ENCODE data around the gene SMAD1. TPM values are rescaled to one million over a fixed set of nuclear protein-coding genes. Genes with fewer than 3 reads are reported as not detected.

SMAD1 gene
- total RNA-seq, 1 donor from 2014 or later: 40.8 TPM

DNA sequence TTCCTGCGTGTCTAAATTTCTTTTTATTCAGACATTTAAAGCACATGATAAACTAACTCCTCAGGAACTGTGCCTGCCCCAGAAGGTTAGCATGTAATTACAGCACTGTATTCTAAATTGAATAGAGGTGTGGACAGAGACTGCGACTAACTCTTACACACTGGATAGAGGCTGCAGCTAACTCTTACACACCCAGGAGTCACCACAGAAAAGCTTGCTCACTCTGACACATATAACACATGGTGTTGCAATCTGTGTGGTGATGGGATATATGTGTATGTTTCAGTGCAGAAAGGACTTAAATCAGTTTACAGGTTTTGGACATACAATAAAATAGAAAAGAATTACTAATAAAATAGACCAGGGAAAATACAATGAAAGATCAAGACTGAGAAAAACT, 41.5 kb downstream of the SMAD1 start:
- Histone ChIP-seq H3K27me3 (ENCODE audit: control insufficient read depth, insufficient read depth, low read length) (no peaks in the 10 kb centered on the region), H3K4me3 (ENCODE audit: low read depth, low read length) (no peak overlapping the region), H3K36me3 (ENCODE audit: control insufficient read depth, insufficient read depth, low read length) (no peaks in the 10 kb centered on the region)
- TF ChIP-seq, protein P1, sequence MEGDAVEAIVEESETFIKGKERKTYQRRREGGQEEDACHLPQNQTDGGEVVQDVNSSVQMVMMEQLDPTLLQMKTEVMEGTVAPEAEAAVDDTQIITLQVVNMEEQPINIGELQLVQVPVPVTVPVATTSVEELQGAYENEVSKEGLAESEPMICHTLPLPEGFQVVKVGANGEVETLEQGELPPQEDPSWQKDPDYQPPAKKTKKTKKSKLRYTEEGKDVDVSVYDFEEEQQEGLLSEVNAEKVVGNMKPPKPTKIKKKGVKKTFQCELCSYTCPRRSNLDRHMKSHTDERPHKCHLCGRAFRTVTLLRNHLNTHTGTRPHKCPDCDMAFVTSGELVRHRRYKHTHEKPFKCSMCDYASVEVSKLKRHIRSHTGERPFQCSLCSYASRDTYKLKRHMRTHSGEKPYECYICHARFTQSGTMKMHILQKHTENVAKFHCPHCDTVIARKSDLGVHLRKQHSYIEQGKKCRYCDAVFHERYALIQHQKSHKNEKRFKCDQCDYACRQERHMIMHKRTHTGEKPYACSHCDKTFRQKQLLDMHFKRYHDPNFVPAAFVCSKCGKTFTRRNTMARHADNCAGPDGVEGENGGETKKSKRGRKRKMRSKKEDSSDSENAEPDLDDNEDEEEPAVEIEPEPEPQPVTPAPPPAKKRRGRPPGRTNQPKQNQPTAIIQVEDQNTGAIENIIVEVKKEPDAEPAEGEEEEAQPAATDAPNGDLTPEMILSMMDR (IDR thresholded peaks at IDR 0.05; ENCODE audit: insufficient read depth, low read length, poor library complexity, severe bottlenecking): no peak
- DNase-seq (ENCODE audit: low read depth): no peak

DNA sequence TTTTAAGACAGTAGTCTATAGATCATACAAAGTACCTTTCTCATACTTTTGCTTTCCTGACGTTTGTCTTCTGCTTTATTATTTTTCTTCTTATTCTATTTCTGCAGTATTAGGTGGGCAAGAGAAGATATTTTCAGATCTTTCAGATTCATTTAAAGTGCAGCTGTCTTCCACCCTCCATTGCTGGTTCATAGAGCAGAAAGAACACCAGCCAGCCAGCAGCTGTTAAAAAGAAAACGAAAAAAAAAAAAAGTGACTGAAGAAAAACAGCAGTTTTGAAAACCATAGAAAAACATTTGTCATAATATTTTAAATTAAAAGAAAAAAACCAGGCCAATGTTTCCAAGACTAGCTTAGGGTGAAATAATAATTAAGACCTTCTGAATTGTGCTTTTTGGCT, 42.9 kb downstream of the SMAD1 start:
- DNase-seq (ENCODE audit: low read depth): no peak
- Histone ChIP-seq H3K4me3 (ENCODE audit: low read depth, low read length) (no peak overlapping the region), H3K27me3 (ENCODE audit: control insufficient read depth, insufficient read depth, low read length) (no peaks in the 10 kb centered on the region), H3K36me3 (ENCODE audit: control insufficient read depth, insufficient read depth, low read length) (no peaks in the 10 kb centered on the region)
- TF ChIP-seq, protein P1 (IDR thresholded peaks at IDR 0.05; ENCODE audit: insufficient read depth, low read length, poor library complexity, severe bottlenecking): no peak

DNA sequence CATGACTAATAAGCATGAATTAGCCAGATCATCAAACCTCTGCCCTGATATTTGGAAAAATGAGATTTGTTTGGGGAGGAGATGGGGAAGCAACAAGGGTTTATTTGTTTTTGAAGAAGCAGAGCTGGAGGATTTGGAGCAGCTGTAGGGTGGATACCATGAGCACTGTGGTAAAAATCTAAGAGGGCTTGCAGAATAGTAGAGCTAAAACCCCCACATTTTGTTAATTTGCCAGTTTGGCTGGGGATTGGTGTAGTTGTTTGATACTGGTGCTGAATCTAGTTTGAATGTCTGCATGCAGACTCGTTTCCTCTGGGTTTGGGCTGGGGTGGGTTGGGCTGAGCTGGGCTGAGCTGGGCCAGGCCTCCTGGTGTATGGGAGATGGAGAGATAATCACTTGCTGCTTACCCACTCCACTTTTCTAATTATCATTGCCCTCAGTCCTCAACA, 43.7 kb downstream of the SMAD1 start:
- no peak for DNase-seq (ENCODE audit: low read depth)
- Histone ChIP-seq H3K4me3 (ENCODE audit: low read depth, low read length) (no peak overlapping the region), H3K36me3 (ENCODE audit: control insufficient read depth, insufficient read depth, low read length) (no peaks in the 10 kb centered on the region), H3K27me3 (ENCODE audit: control insufficient read depth, insufficient read depth, low read length) (no peaks in the 10 kb centered on the region)
- TF ChIP-seq, protein P1 (IDR thresholded peaks at IDR 0.05; ENCODE audit: insufficient read depth, low read length, poor library complexity, severe bottlenecking): no peak

DNA sequence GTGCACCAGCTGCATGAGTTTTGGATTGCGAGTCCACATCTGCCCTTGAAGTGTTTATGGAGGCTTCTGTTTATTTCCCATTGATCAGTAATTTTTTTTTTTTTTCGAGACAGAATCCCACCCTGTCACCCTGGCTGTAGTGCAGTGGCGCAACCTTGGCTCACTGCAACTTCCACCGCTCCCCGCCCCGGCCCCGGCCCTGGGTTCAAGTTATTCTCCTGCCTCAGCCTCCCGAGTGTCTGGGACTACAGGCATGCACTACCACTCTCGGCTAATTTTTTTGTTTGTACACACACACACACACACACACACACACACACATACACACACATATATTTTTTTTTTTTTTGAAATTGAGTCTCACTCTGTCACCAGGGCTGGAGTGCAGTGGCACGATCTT, 46.1 kb downstream of the SMAD1 start:
- Histone ChIP-seq H3K27me3 (ENCODE audit: control insufficient read depth, insufficient read depth, low read length) (no peaks in the 10 kb centered on the region), H3K4me3 (ENCODE audit: low read depth, low read length) (no peak overlapping the region), H3K36me3 (ENCODE audit: control insufficient read depth, insufficient read depth, low read length) (no peaks in the 10 kb centered on the region)
- TF ChIP-seq, protein P1 (IDR thresholded peaks at IDR 0.05; ENCODE audit: insufficient read depth, low read length, poor library complexity, severe bottlenecking): no peak
- DNase-seq (ENCODE audit: low read depth): no peak

DNA sequence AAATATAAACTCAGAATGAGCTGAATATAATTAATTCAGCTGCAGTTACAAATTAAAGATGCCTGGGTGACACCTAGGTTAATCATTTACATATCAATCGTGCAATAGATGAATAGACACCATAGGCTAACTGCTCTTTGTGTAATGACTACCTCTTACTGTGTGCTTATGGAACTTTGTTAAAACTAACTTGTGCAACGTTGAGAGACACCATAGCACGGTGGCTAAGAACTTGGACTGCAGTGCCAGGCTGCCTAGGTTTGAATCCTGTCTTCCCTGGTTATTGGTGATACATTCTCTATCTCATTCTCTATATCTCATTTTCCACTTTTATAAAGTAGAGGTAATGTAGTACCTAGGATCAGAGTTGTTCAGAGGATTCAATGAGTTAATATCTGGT, 46.9 kb downstream of the SMAD1 start:
- no peak for DNase-seq (ENCODE audit: low read depth)

DNA sequence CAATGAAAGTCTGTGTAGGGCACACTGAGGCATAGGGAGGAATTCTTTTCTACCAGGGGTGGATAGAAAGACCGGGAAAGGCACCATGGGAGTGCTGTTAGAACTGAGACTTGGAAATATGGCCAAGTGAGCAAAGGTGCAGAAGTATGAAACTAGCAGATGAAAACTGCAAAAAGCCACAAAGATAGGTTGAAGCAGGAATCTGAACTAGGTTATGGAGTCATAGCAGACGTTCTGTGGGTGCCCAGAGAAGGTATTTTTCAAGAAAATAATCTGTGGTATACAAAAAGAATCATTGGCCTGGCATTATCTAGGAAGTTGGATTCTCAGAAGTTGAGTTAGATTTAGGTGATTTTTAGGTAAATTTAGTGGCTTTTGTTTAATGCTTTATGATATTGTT, 48.5 kb downstream of the SMAD1 start:
- H3K27me3 ChIP-seq (ENCODE audit: control insufficient read depth, insufficient read depth, low read length): no peaks in the 10 kb centered on the region
- TF ChIP-seq, protein P1 (IDR thresholded peaks at IDR 0.05; ENCODE audit: insufficient read depth, low read length, poor library complexity, severe bottlenecking): no peak
- no peak for DNase-seq (ENCODE audit: low read depth)
- no peak overlapping the region for H3K4me3 ChIP-seq (ENCODE audit: low read depth, low read length)
- no peaks in the 10 kb centered on the region for H3K36me3 ChIP-seq (ENCODE audit: control insufficient read depth, insufficient read depth, low read length)

More for the DNA sequence above, 46.9 kb downstream of the SMAD1 start:
- Histone ChIP-seq H3K4me3 (ENCODE audit: low read depth, low read length) (no peak overlapping the region), H3K27me3 (ENCODE audit: control insufficient read depth, insufficient read depth, low read length) (no peaks in the 10 kb centered on the region), H3K36me3 (ENCODE audit: control insufficient read depth, insufficient read depth, low read length) (no peaks in the 10 kb centered on the region)
- TF ChIP-seq, protein P1 (IDR thresholded peaks at IDR 0.05; ENCODE audit: insufficient read depth, low read length, poor library complexity, severe bottlenecking): no peak

Measured in kidney epithelial cell (primary cell).